Measurements from ENCODE around the gene ILDR1.

ILDR1 gene

GRCh38 chr3:122000936-122001605 lies 21.0 kb downstream of the ILDR1 start:
- H3K36me3 ChIP-seq (ENCODE audit: control insufficient read depth, low read depth, low read length) = no peaks in the 10 kb centered on the region
- no peak overlapping the region for H3K27ac ChIP-seq (ENCODE audit: low read length)
- H3K27me3 ChIP-seq (ENCODE audit: control insufficient read depth, insufficient read depth, low read length) = no peaks in the 10 kb centered on the region
- H3K9ac ChIP-seq (ENCODE audit: low read length) = no peak overlapping the region
- H3K9me3 ChIP-seq (ENCODE audit: control insufficient read depth, low read depth, low read length) = no peaks in the 10 kb centered on the region
- H3K4me1 ChIP-seq (ENCODE audit: control insufficient read depth, low read depth, low read length) = peaks cover 12% of the 10 kb centered on the region
- no peak overlapping the region for H3K4me3 ChIP-seq (ENCODE audit: low read length)

GRCh38 chr3:121999931-122000330 lies 22.1 kb downstream of the ILDR1 start:
- Histone ChIP-seq H3K27ac (ENCODE audit: low read length) (no peak overlapping the region), H3K27me3 (ENCODE audit: control insufficient read depth, insufficient read depth, low read length) (no peaks in the 10 kb centered on the region), H3K9ac (ENCODE audit: low read length) (no peak overlapping the region), H3K4me3 (ENCODE audit: low read length) (no peak overlapping the region), H3K9me3 (ENCODE audit: control insufficient read depth, low read depth, low read length) (no peaks in the 10 kb centered on the region), H3K4me1 (ENCODE audit: control insufficient read depth, low read depth, low read length) (peaks cover 6% of the 10 kb centered on the region), H3K36me3 (ENCODE audit: control insufficient read depth, low read depth, low read length) (no peaks in the 10 kb centered on the region)

GRCh38 chr3:121998611-121999473 lies 23.2 kb downstream of the ILDR1 start:
- no peak overlapping the region for H3K27ac ChIP-seq (ENCODE audit: low read length)
- H3K4me1 ChIP-seq (ENCODE audit: control insufficient read depth, low read depth, low read length) = no peaks in the 10 kb centered on the region
- H3K9me3 ChIP-seq (ENCODE audit: control insufficient read depth, low read depth, low read length) = no peaks in the 10 kb centered on the region
- no peaks in the 10 kb centered on the region for H3K27me3 ChIP-seq (ENCODE audit: control insufficient read depth, insufficient read depth, low read length)
- H3K9ac ChIP-seq (ENCODE audit: low read length) = no peak overlapping the region
- no peak overlapping the region for H3K4me3 ChIP-seq (ENCODE audit: low read length)
- no peaks in the 10 kb centered on the region for H3K36me3 ChIP-seq (ENCODE audit: control insufficient read depth, low read depth, low read length)

GRCh38 chr3:121998030-121998580 lies 23.9 kb downstream of the ILDR1 start:
- Histone ChIP-seq H3K9me3 (ENCODE audit: control insufficient read depth, low read depth, low read length) (no peaks in the 10 kb centered on the region), H3K9ac (ENCODE audit: low read length) (no peak overlapping the region), H3K27ac (ENCODE audit: low read length) (no peak overlapping the region), H3K4me1 (ENCODE audit: control insufficient read depth, low read depth, low read length) (no peaks in the 10 kb centered on the region), H3K36me3 (ENCODE audit: control insufficient read depth, low read depth, low read length) (no peaks in the 10 kb centered on the region), H3K4me3 (ENCODE audit: low read length) (no peak overlapping the region), H3K27me3 (ENCODE audit: control insufficient read depth, insufficient read depth, low read length) (no peaks in the 10 kb centered on the region)

GRCh38 chr3:121997372-121997771 lies 24.7 kb downstream of the ILDR1 start:
- no peak overlapping the region for H3K9ac ChIP-seq (ENCODE audit: low read length)
- H3K27ac ChIP-seq (ENCODE audit: low read length) = no peak overlapping the region
- H3K4me3 ChIP-seq (ENCODE audit: low read length) = no peak overlapping the region
- no peaks in the 10 kb centered on the region for H3K4me1 ChIP-seq (ENCODE audit: control insufficient read depth, low read depth, low read length)
- H3K36me3 ChIP-seq (ENCODE audit: control insufficient read depth, low read depth, low read length) = no peaks in the 10 kb centered on the region
- H3K27me3 ChIP-seq (ENCODE audit: control insufficient read depth, insufficient read depth, low read length) = no peaks in the 10 kb centered on the region
- H3K9me3 ChIP-seq (ENCODE audit: control insufficient read depth, low read depth, low read length) = no peaks in the 10 kb centered on the region

- Histone ChIP-seq H3K27me3 (ENCODE audit: control insufficient read depth, insufficient read depth, low read length) (no peaks in the 10 kb centered on the region), H3K4me1 (ENCODE audit: control insufficient read depth, low read depth, low read length) (no peaks in the 10 kb centered on the region), H3K27ac (ENCODE audit: low read length) (no peak overlapping the region), H3K9ac (ENCODE audit: low read length) (no peak overlapping the region), H3K36me3 (ENCODE audit: control insufficient read depth, low read depth, low read length) (no peaks in the 10 kb centered on the region), H3K9me3 (ENCODE audit: control insufficient read depth, low read depth, low read length) (no peaks in the 10 kb centered on the region), H3K4me3 (ENCODE audit: low read length) (no peak overlapping the region)
Measured at GRCh38 chr3:121996441-121996840, 25.6 kb downstream of the ILDR1 start.

- Histone ChIP-seq H3K4me3 (ENCODE audit: low read length) (no peak overlapping the region), H3K4me1 (ENCODE audit: control insufficient read depth, low read depth, low read length) (no peaks in the 10 kb centered on the region), H3K9ac (ENCODE audit: low read length) (no peak overlapping the region), H3K9me3 (ENCODE audit: control insufficient read depth, low read depth, low read length) (no peaks in the 10 kb centered on the region), H3K27me3 (ENCODE audit: control insufficient read depth, insufficient read depth, low read length) (no peaks in the 10 kb centered on the region), H3K27ac (ENCODE audit: low read length) (no peak overlapping the region), H3K36me3 (ENCODE audit: control insufficient read depth, low read depth, low read length) (no peaks in the 10 kb centered on the region)
Measured at GRCh38 chr3:121995161-121996137, 26.6 kb downstream of the ILDR1 start.

GRCh38 chr3:121994551-121994950 lies 27.5 kb downstream of the ILDR1 start:
- no peak overlapping the region for H3K4me3 ChIP-seq (ENCODE audit: low read length)
- no peak overlapping the region for H3K27ac ChIP-seq (ENCODE audit: low read length)
- no peaks in the 10 kb centered on the region for H3K9me3 ChIP-seq (ENCODE audit: control insufficient read depth, low read depth, low read length)
- no peaks in the 10 kb centered on the region for H3K36me3 ChIP-seq (ENCODE audit: control insufficient read depth, low read depth, low read length)
- H3K9ac ChIP-seq (ENCODE audit: low read length) = no peak overlapping the region
- H3K4me1 ChIP-seq (ENCODE audit: control insufficient read depth, low read depth, low read length) = no peaks in the 10 kb centered on the region
- no peaks in the 10 kb centered on the region for H3K27me3 ChIP-seq (ENCODE audit: control insufficient read depth, insufficient read depth, low read length)

- Histone ChIP-seq H3K9me3 (ENCODE audit: control insufficient read depth, low read depth, low read length) (no peaks in the 10 kb centered on the region), H3K36me3 (ENCODE audit: control insufficient read depth, low read depth, low read length) (no peaks in the 10 kb centered on the region), H3K9ac (ENCODE audit: low read length) (no peak overlapping the region), H3K27me3 (ENCODE audit: control insufficient read depth, insufficient read depth, low read length) (no peaks in the 10 kb centered on the region), H3K4me3 (ENCODE audit: low read length) (no peak overlapping the region), H3K27ac (ENCODE audit: low read length) (no peak overlapping the region), H3K4me1 (ENCODE audit: control insufficient read depth, low read depth, low read length) (no peaks in the 10 kb centered on the region)
Measured at GRCh38 chr3:121992601-121993560, 29.2 kb downstream of the ILDR1 start.

GRCh38 chr3:121989943-121990342 lies 32.1 kb downstream of the ILDR1 start:
- H3K9ac ChIP-seq (ENCODE audit: low read length) = no peak overlapping the region
- H3K9me3 ChIP-seq (ENCODE audit: control insufficient read depth, low read depth, low read length) = no peaks in the 10 kb centered on the region
- no peaks in the 10 kb centered on the region for H3K36me3 ChIP-seq (ENCODE audit: control insufficient read depth, low read depth, low read length)
- no peak overlapping the region for H3K4me3 ChIP-seq (ENCODE audit: low read length)
- no peaks in the 10 kb centered on the region for H3K27me3 ChIP-seq (ENCODE audit: control insufficient read depth, insufficient read depth, low read length)
- no peak overlapping the region for H3K27ac ChIP-seq (ENCODE audit: low read length)
- no peaks in the 10 kb centered on the region for H3K4me1 ChIP-seq (ENCODE audit: control insufficient read depth, low read depth, low read length)

Data from iPS-18a (cell line).